Testis (tissue), 2 donors: ENCODE measurements around the gene SWAP70.

Experiments
- POLR2A ChIP-seq: fragments of 450-650 bp; IDR thresholded peaks from one replicate; pipeline ENCODE4 v1.6.1; 2017; ENCODE audit warnings: antibody characterized with exemption, mild to moderate bottlenecking, moderate library complexity
- TF ChIP-seq, protein P1 (sequence below), 3 experiments: fragments of 450-650 bp in 2 of 3; fragments of 200-600 bp in 1 of 3; sonication (generic) in 1 of 3; IDR thresholded peaks; one replicate each; pipeline ENCODE4 v1.5.1; 2016 to 2019; ENCODE audit warnings: antibody characterized with exemption in 3 of 3, mild to moderate bottlenecking in 2 of 3, moderate library complexity in 1 of 3

DNA sequence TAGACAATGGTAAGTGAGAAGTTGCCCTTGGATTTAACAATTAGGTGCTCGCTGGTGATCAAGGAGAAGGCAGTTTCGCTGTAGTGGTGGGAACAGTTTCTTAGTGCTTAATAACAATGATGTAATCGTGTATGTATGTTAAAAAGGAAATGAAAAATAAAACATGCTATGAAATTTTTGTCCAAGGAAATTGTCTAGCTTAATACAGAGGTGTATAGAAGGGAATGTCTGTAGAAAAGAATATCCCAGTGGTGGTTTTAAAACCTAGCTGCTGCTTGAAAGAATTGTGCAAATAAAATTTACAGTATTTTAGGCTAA lies 53.1 kb downstream of the SWAP70 start:
- TF ChIP-seq POLR2A: no peak
- TF ChIP-seq, protein P1, sequence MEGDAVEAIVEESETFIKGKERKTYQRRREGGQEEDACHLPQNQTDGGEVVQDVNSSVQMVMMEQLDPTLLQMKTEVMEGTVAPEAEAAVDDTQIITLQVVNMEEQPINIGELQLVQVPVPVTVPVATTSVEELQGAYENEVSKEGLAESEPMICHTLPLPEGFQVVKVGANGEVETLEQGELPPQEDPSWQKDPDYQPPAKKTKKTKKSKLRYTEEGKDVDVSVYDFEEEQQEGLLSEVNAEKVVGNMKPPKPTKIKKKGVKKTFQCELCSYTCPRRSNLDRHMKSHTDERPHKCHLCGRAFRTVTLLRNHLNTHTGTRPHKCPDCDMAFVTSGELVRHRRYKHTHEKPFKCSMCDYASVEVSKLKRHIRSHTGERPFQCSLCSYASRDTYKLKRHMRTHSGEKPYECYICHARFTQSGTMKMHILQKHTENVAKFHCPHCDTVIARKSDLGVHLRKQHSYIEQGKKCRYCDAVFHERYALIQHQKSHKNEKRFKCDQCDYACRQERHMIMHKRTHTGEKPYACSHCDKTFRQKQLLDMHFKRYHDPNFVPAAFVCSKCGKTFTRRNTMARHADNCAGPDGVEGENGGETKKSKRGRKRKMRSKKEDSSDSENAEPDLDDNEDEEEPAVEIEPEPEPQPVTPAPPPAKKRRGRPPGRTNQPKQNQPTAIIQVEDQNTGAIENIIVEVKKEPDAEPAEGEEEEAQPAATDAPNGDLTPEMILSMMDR (IDR thresholded peaks at IDR 0.05): no peak
